Retina (tissue), 1 donor: ENCODE data around the gene KLK7.
"Not testable (repeated sequence)": the region's sequence is repeated elsewhere in the genome, so short reads cannot be mapped to it uniquely, and the experiment has no call there.

ENCODE experiments used
- DNase-seq: peaks from one replicate; pipeline ENCODE4 v3.0.0-alpha.2; 2016

Gene KLK7

GRCh38 chr19:50974702-50975556 is 8.8 kb downstream of the KLK7 start:
- DNase-seq: no peak

- no peak for DNase-seq
Measured at GRCh38 chr19:50972795-50973376, 10.8 kb downstream of the KLK7 start.

- DNase-seq: not testable (repeated sequence)
Measured at GRCh38 chr19:50969810-50970209, 13.9 kb downstream of the KLK7 start.

- no peak for DNase-seq
Measured at GRCh38 chr19:50969413-50969760, 14.3 kb downstream of the KLK7 start, which contains the start of gene KLK6. KLK6 (minus strand) TSS chr19:50969591; CDS start chr19:50968104, 1,487 bp downstream.

- no peak for DNase-seq
Measured at GRCh38 chr19:50968716-50969412, 14.9 kb downstream of the KLK7 start.

GRCh38 chr19:50967929-50968715 is 15.6 kb downstream of the KLK7 start:
- no peak for DNase-seq

- DNase-seq: no peak
Measured at GRCh38 chr19:50964266-50964665, 19.5 kb downstream of the KLK7 start.

GRCh38 chr19:50963381-50963780 is 20.3 kb downstream of the KLK7 start:
- DNase-seq: no peak

GRCh38 chr19:50962245-50962644 is 21.5 kb downstream of the KLK7 start:
- DNase-seq: no peak

GRCh38 chr19:50959731-50960500 is 23.8 kb downstream of the KLK7 start:
- no peak for DNase-seq

- DNase-seq: no peak
Measured at GRCh38 chr19:50957587-50957986, 26.1 kb downstream of the KLK7 start.

GRCh38 chr19:50952910-50953309 is 30.8 kb downstream of the KLK7 start, which contains the start of gene KLK5:
KLK5 (minus strand) TSS chr19:50953038; CDS start chr19:50952657, 381 bp downstream.
- DNase-seq: no peak

GRCh38 chr19:50949861-50950260 is 33.9 kb downstream of the KLK7 start:
- no peak for DNase-seq

- DNase-seq: no peak
Measured at GRCh38 chr19:50947123-50947522, 36.6 kb downstream of the KLK7 start.

- no peak for DNase-seq
Measured at GRCh38 chr19:50944795-50945194, 38.9 kb downstream of the KLK7 start.

- no peak for DNase-seq
Measured at GRCh38 chr19:50943074-50943828, 40.5 kb downstream of the KLK7 start.

GRCh38 chr19:50939596-50939995 is 44.1 kb downstream of the KLK7 start:
- DNase-seq: no peak

GRCh38 chr19:50933640-50934039 is 50.1 kb downstream of the KLK7 start:
- no peak for DNase-seq

GRCh38 chr19:50932690-50933083 is 51.0 kb downstream of the KLK7 start:
- DNase-seq: no peak

- DNase-seq: no peak
Measured at GRCh38 chr19:50932018-50932689, 51.6 kb downstream of the KLK7 start.

GRCh38 chr19:50931023-50931422 is 52.7 kb downstream of the KLK7 start:
- DNase-seq: no peak
